ENCODE results near the gene SLC12A1. TPM values are rescaled to one million over a fixed set of nuclear protein-coding genes. Genes with fewer than 3 reads are reported as not detected.

Gene SLC12A1
- total RNA-seq (under 1 TPM in 3 of 9 donors, not detected in 6; 0.07 to 0.32 (median 0.11) TPM), polyA plus RNA-seq (under 1 TPM; under 0.01 to 0.07 (median 0.03) TPM)
- long read RNA-seq, donor 1 = 0 reads
- long read RNA-seq, donor 2 = 0 reads
- long read RNA-seq, donor 3 = 0 reads
- long read RNA-seq, donor 4, partial matches to known transcripts = 0 of 1 reads
- long read RNA-seq, donor 4, other reads (novel, unspliced or antisense) = 1 of 1 reads
- long read RNA-seq, donor 5 = 0 reads
- long read RNA-seq, donor 6 = 0 reads
- long read RNA-seq, donor 7 = 0 reads
- long read RNA-seq, donor 8 = 0 reads
- long read RNA-seq, donor 9 = 0 reads
- long read RNA-seq, donor 10, partial matches to known transcripts = 0 of 1 reads
- long read RNA-seq, donor 10, other reads (novel, unspliced or antisense) = 0 of 1 reads

DNA sequence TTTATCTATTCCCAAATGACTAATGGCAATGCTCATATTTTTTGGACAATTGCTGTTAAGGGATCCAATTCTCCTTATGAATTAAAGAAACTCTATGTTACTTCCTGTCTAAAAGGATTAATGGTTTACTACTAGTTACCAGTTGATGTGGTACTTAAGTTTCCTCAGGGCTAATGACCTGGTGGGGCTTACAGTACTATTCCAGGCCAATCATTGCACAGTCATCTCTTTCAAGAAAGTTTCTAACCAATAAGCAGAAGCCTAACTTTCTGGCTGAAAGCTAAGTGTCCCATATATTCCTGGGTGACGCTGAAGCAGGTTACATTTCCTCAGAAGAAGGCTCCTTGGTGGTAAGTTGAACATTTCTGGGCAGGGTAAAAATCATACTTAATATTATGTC lies at the start of gene SLC12A1:
Gene SLC12A1, plus strand, starts transcription at position 322 of the 400 bp plus-strand sequence. CDS start 1,418 bp downstream, outside the sequence.
- TF ChIP-seq, protein P1, sequence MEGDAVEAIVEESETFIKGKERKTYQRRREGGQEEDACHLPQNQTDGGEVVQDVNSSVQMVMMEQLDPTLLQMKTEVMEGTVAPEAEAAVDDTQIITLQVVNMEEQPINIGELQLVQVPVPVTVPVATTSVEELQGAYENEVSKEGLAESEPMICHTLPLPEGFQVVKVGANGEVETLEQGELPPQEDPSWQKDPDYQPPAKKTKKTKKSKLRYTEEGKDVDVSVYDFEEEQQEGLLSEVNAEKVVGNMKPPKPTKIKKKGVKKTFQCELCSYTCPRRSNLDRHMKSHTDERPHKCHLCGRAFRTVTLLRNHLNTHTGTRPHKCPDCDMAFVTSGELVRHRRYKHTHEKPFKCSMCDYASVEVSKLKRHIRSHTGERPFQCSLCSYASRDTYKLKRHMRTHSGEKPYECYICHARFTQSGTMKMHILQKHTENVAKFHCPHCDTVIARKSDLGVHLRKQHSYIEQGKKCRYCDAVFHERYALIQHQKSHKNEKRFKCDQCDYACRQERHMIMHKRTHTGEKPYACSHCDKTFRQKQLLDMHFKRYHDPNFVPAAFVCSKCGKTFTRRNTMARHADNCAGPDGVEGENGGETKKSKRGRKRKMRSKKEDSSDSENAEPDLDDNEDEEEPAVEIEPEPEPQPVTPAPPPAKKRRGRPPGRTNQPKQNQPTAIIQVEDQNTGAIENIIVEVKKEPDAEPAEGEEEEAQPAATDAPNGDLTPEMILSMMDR (IDR thresholded peaks at IDR 0.05) = no peak
- TF ChIP-seq POLR2A (IDR thresholded peaks at IDR 0.05) = no peak
- Histone ChIP-seq H3K36me3 (replicated peaks in 1 of 2) (no peaks in the 10 kb centered on the region), H3K9me3 (replicated peaks in 1 of 3) (no peaks in the 10 kb centered on the region), H3K4me3 (no peak within 1 kb of the TSS), H3K27ac (no peak within 1 kb of the TSS), H3K4me1 (replicated peaks in 1 of 2) (no peaks in the 10 kb centered on the region), H3K27me3 (no peaks in the 10 kb centered on the region)
- WGBS, 4 donors = 88 to 100% (median 92%) methylated on average over 1 of the region's 1 CpG
- no peak for DNase-seq
- intact Hi-C loops (cut with DNase I) = no loop called here

DNA sequence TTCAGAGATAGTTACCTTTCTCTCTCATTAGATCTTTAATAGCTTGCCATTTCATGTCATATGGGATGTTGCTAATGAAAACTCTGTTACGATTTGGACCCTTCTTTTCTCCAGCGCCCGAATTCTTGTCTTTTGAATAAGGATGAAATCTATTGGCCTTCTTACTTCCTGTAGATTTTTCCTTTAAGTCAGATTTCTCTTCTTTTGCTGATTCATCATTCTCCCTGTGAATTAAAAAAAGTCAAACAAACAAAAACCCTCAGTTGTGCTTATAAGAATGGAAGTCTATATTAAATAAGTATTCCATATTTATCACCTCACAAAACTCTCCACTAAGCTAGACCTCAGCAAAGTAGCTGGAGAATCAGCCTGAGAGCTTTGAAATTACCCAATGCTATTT lies 37.5 kb upstream of the SLC12A1 start:
- H3K4me1 ChIP-seq (replicated peaks in 1 of 2) = no peaks in the 10 kb centered on the region
- no peak overlapping the region for H3K4me3 ChIP-seq
- intact Hi-C loops (cut with DNase I) = no loop called here
- H3K27ac ChIP-seq = no peak overlapping the region
- H3K27me3 ChIP-seq = no peaks in the 10 kb centered on the region
- 60 to 65% (median 62%) methylated on average over 3 of the region's 3 CpGs for WGBS, 4 donors
- no peak for DNase-seq
- H3K9me3 ChIP-seq (replicated peaks in 1 of 3) = peaks cover 0 to 7% (median 0%) of the 10 kb centered on the region in 3 donors
- H3K36me3 ChIP-seq (replicated peaks in 1 of 2) = no peaks in the 10 kb centered on the region
- TF ChIP-seq, protein P1 (IDR thresholded peaks at IDR 0.05) = no peak
- TF ChIP-seq POLR2A (IDR thresholded peaks at IDR 0.05) = no peak

DNA sequence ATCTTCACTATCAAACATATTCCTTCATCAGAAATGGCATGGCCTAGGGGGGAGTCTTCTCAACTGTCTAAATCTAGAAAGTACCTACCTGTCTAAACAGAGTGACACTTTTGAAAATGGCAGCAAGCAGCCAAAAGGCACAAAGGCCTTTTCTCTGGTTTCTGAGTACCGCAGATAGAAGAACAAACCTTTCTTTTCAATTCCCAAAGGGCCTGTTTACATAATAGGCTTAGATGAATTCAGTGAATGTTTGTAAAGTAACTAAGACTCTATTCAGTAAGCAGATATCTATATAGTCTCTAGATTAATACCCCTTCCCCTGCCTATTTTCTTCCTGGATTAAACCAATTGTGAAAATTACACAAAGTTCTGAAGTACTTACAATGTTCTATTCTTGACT lies 35.1 kb upstream of the SLC12A1 start:
- Histone ChIP-seq H3K27me3 (no peaks in the 10 kb centered on the region), H3K36me3 (replicated peaks in 1 of 2) (no peaks in the 10 kb centered on the region), H3K9me3 (replicated peaks in 1 of 3) (peaks cover 0 to 1% (median 0%) of the 10 kb centered on the region in 3 donors), H3K4me1 (replicated peaks in 1 of 2) (no peaks in the 10 kb centered on the region), H3K4me3 (no peak overlapping the region), H3K27ac (no peak overlapping the region)
- intact Hi-C loops (cut with DNase I) = no loop called here
- TF ChIP-seq POLR2A (IDR thresholded peaks at IDR 0.05) = no peak
- TF ChIP-seq, protein P1 (IDR thresholded peaks at IDR 0.05) = no peak
- 78 to 95% (median 94%) methylated on average over 1 of the region's 1 CpG for WGBS, 4 donors
- no peak for DNase-seq

DNA sequence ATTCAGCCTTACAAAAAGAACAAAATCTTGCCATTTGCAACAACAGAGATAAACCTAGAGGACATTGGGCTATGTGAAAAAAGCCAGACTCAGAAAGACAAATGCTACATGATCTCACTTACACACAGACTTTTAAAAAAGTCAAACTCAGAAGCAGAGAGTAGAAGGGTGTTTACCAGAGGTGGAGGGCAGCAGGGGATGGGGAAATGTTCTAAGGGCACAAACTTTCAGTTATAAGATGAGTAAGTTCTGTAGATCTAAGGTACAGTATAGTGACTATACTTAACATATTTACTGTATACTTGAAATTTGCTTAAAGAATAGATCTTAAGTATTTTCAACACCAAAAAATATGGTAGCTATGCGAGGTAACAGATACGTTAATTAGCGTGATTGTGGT lies 31.0 kb upstream of the SLC12A1 start:
- TF ChIP-seq, protein P1 (IDR thresholded peaks at IDR 0.05) = no peak
- no peak for TF ChIP-seq POLR2A (IDR thresholded peaks at IDR 0.05)
- intact Hi-C loops (cut with DNase I) = no loop called here
- no peak for DNase-seq
- Histone ChIP-seq H3K36me3 (replicated peaks in 1 of 2) (no peaks in the 10 kb centered on the region), H3K27ac (no peak overlapping the region), H3K9me3 (replicated peaks in 1 of 3) (no peaks in the 10 kb centered on the region), H3K4me3 (no peak overlapping the region), H3K4me1 (replicated peaks in 1 of 2) (peaks cover 7 to 14% of the 10 kb centered on the region in 2 donors), H3K27me3 (no peaks in the 10 kb centered on the region)
- 95 to 97% (median 96%) methylated on average over 3 of the region's 3 CpGs for WGBS, 4 donors

Data from adrenal gland (tissue), 19 donors.